AG04450 (cell line): ENCODE measurements around the gene FAM78B. TPM values are rescaled to one million over a fixed set of nuclear protein-coding genes. Genes with fewer than 3 reads are reported as not detected.

Source experiments
- CTCF ChIA-PET: fragments of 300-600, 350-600 bp; formaldehyde crosslinking; extraction: SDS; loops from one replicate; lab custom pipeline; 2022; ENCODE audit warnings: antibody characterized with exemption, inconsistent platforms; lab: Charles Lee
- POLR2A ChIA-PET: fragments of 350-600 bp; formaldehyde crosslinking; extraction: SDS; loops from one replicate; lab custom pipeline; 2021; ENCODE audit warnings: antibody characterized with exemption, inconsistent platforms; lab: Yijun Ruan, JAX
- DNase-seq: peaks from one replicate; pipeline ENCODE4 v3.0.0-alpha.2; 2011; ENCODE audit warnings: low read depth, low spot score
- H3K27ac ChIP-seq: one replicate; pipeline ENCODE4 v1.5.1; 2012; ENCODE audit warnings: low read depth, low read length, control low read depth
- H3K27me3 ChIP-seq: one replicate; pipeline ENCODE4 v1.6.0; 2012; ENCODE audit warnings: low read length; ENCODE audit not compliant: control insufficient read depth, insufficient read depth
- H3K4me3 ChIP-seq: 2 replicates; pipeline ENCODE4 v1.5.1; 2011; ENCODE audit warnings: mild to moderate bottlenecking, low read depth, low read length, control low read depth
- H3K9me3 ChIP-seq: 2 replicates; pipeline ENCODE4 v1.5.1; 2012; ENCODE audit warnings: low read length; ENCODE audit not compliant: control insufficient read depth, insufficient read depth
- polyA plus RNA-seq: library from polyadenylated mRNA; depleted of rRNA; stranded (reverse); fragments of >200 nt; gene quantifications from 2 replicates; pipeline ENCODE4 v1.2.3, GENCODE V29; 2011
- TF ChIP-seq, protein P1 (sequence below): IDR thresholded peaks from 2 replicates; pipeline ENCODE4 v1.5.1; 2011; ENCODE audit warnings: low read depth, low read length, control low read depth, inconsistent platforms

Gene FAM78B
- polyA plus RNA-seq, 1 experiment: 0.05 TPM

DNA sequence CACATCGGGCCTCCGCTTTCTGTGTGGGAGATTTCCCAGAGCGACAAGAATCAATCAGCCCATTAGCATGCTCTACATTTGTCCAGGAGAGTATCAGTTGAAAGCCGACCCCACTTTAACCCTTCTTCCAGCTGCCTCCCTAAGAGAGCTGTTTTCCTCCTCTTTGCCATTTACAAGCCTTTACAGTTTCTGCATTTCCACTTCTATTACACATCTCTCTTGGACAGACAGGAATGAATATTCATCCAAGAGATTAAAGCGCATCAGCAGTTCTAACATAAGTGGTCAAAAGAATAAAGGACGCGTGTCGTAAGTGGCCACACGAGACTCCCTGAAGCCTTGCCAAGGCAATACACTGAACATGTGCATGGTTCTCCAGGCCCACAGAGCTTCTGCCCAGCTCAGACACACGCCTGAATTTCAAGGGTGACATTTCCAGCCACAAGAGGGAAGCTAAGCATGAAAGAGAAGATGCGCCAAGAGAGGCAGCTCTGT lies 47.3 kb downstream of the FAM78B start:
- ChIA-PET CTCF (no interaction called here), POLR2A (no interaction called here)
- DNase-seq: no peak
- no peak overlapping the region for H3K4me3 ChIP-seq
- H3K27ac ChIP-seq: no peak overlapping the region
- TF ChIP-seq, protein P1, sequence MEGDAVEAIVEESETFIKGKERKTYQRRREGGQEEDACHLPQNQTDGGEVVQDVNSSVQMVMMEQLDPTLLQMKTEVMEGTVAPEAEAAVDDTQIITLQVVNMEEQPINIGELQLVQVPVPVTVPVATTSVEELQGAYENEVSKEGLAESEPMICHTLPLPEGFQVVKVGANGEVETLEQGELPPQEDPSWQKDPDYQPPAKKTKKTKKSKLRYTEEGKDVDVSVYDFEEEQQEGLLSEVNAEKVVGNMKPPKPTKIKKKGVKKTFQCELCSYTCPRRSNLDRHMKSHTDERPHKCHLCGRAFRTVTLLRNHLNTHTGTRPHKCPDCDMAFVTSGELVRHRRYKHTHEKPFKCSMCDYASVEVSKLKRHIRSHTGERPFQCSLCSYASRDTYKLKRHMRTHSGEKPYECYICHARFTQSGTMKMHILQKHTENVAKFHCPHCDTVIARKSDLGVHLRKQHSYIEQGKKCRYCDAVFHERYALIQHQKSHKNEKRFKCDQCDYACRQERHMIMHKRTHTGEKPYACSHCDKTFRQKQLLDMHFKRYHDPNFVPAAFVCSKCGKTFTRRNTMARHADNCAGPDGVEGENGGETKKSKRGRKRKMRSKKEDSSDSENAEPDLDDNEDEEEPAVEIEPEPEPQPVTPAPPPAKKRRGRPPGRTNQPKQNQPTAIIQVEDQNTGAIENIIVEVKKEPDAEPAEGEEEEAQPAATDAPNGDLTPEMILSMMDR: no peak
- no peaks in the 10 kb centered on the region for H3K27me3 ChIP-seq
- H3K9me3 ChIP-seq: peaks cover 27% of the 10 kb centered on the region; the same call in 1 of the 2 replicates

DNA sequence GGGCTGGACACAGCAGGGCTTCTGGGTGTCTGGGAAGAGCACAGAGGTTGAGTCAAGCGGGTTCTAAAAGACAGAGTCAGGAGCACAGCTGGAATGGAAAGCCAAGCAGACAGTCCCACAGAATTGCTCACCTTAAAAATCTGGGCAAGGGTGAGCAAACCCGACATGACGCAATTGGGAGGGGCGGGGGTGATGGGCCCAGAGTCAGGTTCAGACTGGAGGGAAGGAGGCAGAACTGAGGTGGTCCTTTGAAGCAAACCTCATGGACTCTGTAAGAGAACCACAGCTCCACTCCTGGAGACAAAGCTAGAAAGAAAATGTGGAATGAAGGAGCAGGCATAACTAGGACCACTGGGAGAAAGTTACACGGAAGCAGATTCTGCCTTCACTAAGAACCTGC lies 49.0 kb downstream of the FAM78B start:
- POLR2A ChIA-PET: no interaction called here
- TF ChIP-seq, protein P1: no peak
- Histone ChIP-seq H3K9me3 (peaks cover 27% of the 10 kb centered on the region; the same call in 1 of the 2 replicates), H3K27me3 (no peaks in the 10 kb centered on the region), H3K27ac (no peak overlapping the region), H3K4me3 (no peak overlapping the region)
- DNase-seq: no peak
- CTCF ChIA-PET: no interaction called here

DNA sequence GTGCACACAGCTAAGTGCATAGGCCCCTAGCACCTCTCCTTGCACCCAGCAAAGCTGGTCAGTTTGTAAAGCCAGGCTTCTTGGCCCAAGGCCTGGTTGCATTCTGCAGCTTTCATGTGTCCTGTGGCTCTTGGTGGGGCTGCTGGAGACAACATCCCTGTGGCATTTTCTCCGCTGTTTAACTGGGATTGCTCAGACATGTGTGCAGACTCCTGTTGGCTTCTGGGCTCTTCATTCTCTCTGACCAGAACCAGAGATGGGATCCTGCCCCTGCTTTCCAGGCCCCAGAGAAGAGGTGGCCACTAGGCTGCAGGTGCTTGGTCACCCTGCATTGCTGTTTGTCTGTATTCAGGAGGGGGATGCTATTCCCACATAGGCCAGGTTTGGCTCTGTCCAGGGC lies 50.8 kb downstream of the FAM78B start:
- TF ChIP-seq, protein P1: no peak
- ChIA-PET POLR2A (no interaction called here), CTCF (no interaction called here)
- Histone ChIP-seq H3K27ac (no peak overlapping the region), H3K9me3 (peaks cover 23% of the 10 kb centered on the region; the same call in 1 of the 2 replicates), H3K27me3 (no peaks in the 10 kb centered on the region), H3K4me3 (no peak overlapping the region)
- DNase-seq: no peak

DNA sequence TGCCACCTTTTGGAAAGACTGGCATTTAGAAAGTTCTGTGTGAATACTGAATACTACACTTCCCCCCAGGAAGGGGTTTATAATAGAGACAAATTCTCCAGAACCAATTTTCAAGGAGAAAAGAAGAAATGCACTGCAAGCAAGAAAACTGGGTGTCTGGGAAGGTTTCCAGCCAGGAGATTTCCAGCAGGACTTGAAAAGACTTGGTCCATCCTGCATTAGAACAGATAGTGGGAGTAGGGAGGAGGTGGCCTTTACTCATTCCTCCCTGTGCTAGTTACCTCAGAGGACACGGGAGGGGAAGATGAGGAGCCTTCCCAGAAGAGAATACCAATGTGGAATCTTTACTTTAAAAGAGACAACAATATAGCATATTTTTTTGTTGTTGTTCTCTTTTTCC lies 52.4 kb downstream of the FAM78B start:
- Histone ChIP-seq H3K27ac (no peak overlapping the region), H3K9me3 (peaks cover 11% of the 10 kb centered on the region; the same call in 1 of the 2 replicates), H3K4me3 (no peak overlapping the region), H3K27me3 (no peaks in the 10 kb centered on the region)
- TF ChIP-seq, protein P1: no peak
- ChIA-PET POLR2A (no interaction called here), CTCF (no interaction called here)
- no peak for DNase-seq

DNA sequence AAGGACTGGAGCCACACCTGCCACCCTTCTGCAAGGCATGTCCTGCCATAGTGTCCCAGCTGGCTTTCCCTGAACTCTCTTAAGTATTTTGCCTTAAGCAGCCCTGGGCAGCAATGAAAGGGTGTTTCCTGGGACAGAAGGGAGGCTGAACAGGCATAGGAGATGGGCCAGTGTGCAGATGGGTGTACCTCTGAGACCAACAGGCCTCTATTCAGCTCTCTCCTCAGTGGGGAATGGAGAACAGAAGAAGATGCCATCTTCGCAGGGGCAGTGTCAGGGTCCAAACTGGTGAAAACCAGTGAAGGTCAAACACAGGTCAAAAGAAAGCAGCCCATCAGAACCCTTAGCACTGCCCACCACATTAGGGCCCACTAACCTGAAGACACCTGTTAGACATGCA lies 53.2 kb downstream of the FAM78B start:
- no peak for DNase-seq
- CTCF ChIA-PET: no interaction called here
- Histone ChIP-seq H3K27ac (no peak overlapping the region), H3K27me3 (no peaks in the 10 kb centered on the region), H3K9me3 (peaks cover 11% of the 10 kb centered on the region; the same call in 1 of the 2 replicates), H3K4me3 (no peak overlapping the region)
- TF ChIP-seq, protein P1: no peak
- POLR2A ChIA-PET: no interaction called here
